GM12865 (cell line): Measurements from ENCODE around the gene SDHD.

ENCODE experiments used
- DNase-seq: peaks from one replicate; pipeline ENCODE4 v3.0.0; 2010; ENCODE audit warnings: low read depth
- H3K4me3 ChIP-seq: 2 replicates; pipeline ENCODE4 v1.5.1; 2011; ENCODE audit warnings: mild to moderate bottlenecking, low read depth, low read length, control low read depth
- TF ChIP-seq, protein P1 (sequence below): IDR thresholded peaks from 2 replicates; pipeline ENCODE4 v1.5.1; 2011; ENCODE audit warnings: low read length, control low read depth, low read depth, inconsistent platforms; ENCODE audit not compliant: insufficient read depth; ENCODE audit errors: missing control alignments

SDHD gene

GRCh38 chr11:112118176-112118575 is 31.5 kb downstream of the SDHD start:
- DNase-seq: peak; percentile 10
- TF ChIP-seq, protein P1, sequence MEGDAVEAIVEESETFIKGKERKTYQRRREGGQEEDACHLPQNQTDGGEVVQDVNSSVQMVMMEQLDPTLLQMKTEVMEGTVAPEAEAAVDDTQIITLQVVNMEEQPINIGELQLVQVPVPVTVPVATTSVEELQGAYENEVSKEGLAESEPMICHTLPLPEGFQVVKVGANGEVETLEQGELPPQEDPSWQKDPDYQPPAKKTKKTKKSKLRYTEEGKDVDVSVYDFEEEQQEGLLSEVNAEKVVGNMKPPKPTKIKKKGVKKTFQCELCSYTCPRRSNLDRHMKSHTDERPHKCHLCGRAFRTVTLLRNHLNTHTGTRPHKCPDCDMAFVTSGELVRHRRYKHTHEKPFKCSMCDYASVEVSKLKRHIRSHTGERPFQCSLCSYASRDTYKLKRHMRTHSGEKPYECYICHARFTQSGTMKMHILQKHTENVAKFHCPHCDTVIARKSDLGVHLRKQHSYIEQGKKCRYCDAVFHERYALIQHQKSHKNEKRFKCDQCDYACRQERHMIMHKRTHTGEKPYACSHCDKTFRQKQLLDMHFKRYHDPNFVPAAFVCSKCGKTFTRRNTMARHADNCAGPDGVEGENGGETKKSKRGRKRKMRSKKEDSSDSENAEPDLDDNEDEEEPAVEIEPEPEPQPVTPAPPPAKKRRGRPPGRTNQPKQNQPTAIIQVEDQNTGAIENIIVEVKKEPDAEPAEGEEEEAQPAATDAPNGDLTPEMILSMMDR: no peak
- H3K4me3 ChIP-seq: no peak overlapping the region

DNA sequence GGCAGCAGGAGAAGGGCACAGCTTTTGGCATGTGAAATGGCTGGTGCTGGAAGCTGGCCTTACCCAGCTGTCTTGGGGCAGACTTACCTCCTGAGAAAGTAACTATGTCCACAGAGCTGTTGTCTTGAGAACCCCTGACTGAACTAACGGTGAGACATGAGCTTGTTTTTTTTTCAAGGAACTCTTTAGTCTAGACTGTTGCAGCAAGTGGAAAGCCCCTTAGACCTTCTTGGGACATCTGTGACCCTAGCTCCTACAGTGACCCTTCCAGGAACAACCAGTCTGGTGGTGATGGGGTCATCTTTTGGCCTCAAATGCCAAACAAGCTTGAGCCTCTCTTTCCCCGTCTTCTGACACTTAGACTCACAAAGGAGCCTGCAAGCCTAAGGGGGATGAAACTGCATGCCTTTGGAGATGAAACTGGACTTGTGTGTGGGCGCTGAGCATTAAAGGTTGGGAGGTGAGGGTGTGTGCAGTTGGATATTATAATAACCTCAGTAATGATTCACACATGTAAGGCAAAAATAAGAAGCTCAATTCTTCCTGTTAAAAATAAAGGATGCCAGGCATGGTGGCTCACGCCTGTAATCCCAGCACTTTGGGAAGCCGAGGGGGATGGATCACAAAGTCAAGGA is 35.4 kb downstream of the SDHD start:
- H3K4me3 ChIP-seq: no peak overlapping the region
- DNase-seq: no peak
- TF ChIP-seq, protein P1: no peak

GRCh38 chr11:112123129-112123528 is 36.5 kb downstream of the SDHD start:
- DNase-seq: no peak
- H3K4me3 ChIP-seq: no peak overlapping the region
- TF ChIP-seq, protein P1: no peak

DNA sequence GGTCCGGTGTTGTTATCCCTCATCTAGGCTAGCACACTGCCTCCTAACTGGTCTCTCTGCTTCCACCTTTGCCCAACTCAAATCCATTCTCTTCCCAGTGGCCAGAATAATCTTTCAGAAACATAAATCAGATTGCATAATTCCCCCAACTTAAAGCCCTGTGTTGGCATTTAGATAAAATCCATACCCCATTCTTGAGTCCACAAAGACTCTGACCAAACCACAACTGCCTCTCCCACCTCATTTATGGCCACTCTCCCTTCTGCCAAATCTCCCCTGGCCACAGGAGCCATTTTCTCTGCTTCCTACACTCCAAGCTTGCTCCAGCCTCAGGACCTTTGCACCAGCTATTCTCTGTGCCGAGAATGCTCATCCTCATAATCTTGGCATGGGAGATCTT is 40.4 kb downstream of the SDHD start:
- no peak for DNase-seq
- TF ChIP-seq, protein P1: no peak
- no peak overlapping the region for H3K4me3 ChIP-seq

- TF ChIP-seq, protein P1: no peak
- DNase-seq: no peak
- no peak overlapping the region for H3K4me3 ChIP-seq
Observed at GRCh38 chr11:112128483-112129121, 41.9 kb downstream of the SDHD start.

DNA sequence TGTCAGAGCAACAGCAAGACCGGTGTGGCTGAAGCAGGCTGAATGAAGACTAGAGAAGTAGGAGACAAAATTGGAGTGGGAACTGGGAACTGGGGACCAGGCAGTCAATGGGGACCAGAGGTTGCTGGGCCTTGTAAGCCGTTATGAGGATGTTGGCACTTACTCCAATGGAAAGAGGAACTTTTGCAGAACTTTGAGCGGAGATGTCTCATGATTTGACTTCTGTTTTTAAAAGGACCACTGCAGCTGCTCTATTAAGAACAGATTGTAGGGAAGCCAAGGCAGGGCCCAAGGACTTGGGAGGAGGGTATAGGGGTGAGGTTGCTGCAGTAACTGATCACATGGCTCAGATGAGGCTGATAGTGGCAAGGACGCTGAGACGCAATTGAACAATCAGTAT is 43.0 kb downstream of the SDHD start:
- TF ChIP-seq, protein P1: no peak
- no peak for DNase-seq

GRCh38 chr11:112132737-112133136 is 46.1 kb downstream of the SDHD start:
- peak; percentile 24 for DNase-seq
- H3K4me3 ChIP-seq: no peak overlapping the region
- TF ChIP-seq, protein P1: no peak

More for the DNA sequence above, 43.0 kb downstream of the SDHD start:
- H3K4me3 ChIP-seq: no peak overlapping the region
